ENCODE results near the gene COPS3. TPM values are rescaled to one million over a fixed set of nuclear protein-coding genes. Genes with fewer than 3 reads are reported as not detected.

Gene COPS3
- total RNA-seq, 6 experiments from 2014 or later: 19.7 to 33.0 (median 25.8) TPM

GRCh38 chr17:17206913-17207335 is 74.1 kb downstream of the COPS3 start:
- H3K4me3 ChIP-seq: peak overlapping the region in 1 of 3 donors; percentile 21

GRCh38 chr17:17206124-17206912 is 74.7 kb downstream of the COPS3 start, which contains the start of gene PLD6:
Gene PLD6 (minus strand): TSS chr17:17206333. CDS start chr17:17206286, 47 bp downstream.
- WGBS (ENCODE audit: insufficient coverage, low coverage, low lambda C conversion rate, missing lambda C conversion rate): 0% methylated on average over 2 of the region's 78 CpGs
- H3K27me3 ChIP-seq: no peaks in the 10 kb centered on the region
- TF ChIP-seq CTCF (IDR thresholded peaks at IDR 0.05) (no peak), POLR2A (IDR thresholded peaks at IDR 0.05) (peak; percentile 26)
- peak within 1 kb of the TSS; percentile 1 to 84 (median 57) for H3K27ac ChIP-seq
- intact Hi-C loops (cut with DNase I): no loop called here
- ATAC-seq (peak; percentile 71 to 84 (median 78)), DNase-seq (peak; percentile 82 to 93 (median 92))
- peak within 1 kb of the TSS; percentile 39 to 67 (median 62) for H3K4me3 ChIP-seq
- H3K4me1 ChIP-seq: peaks cover 0 to 20% (median 7%) of the 10 kb centered on the region in 4 donors
- no peaks in the 10 kb centered on the region for H3K9me3 ChIP-seq
- peaks cover 0 to 8% (median 0%) of the 10 kb centered on the region in 4 donors for H3K36me3 ChIP-seq

More at GRCh38 chr17:17206913-17207335, 74.1 kb downstream of the COPS3 start:
- Histone ChIP-seq H3K4me1 (peaks cover 0 to 20% (median 7%) of the 10 kb centered on the region in 4 donors), H3K9me3 (no peaks in the 10 kb centered on the region), H3K36me3 (peaks cover 0 to 14% (median 0%) of the 10 kb centered on the region in 4 donors), H3K27ac (peak overlapping the region in 2 of 3 donors; percentile 57 to 84), H3K27me3 (no peaks in the 10 kb centered on the region)
- ATAC-seq (no peak), DNase-seq (no peak)
- TF ChIP-seq CTCF (IDR thresholded peaks at IDR 0.05): no peak
- no peak for TF ChIP-seq POLR2A (IDR thresholded peaks at IDR 0.05)
- intact Hi-C loops (cut with DNase I): no loop called here
- 37% methylated on average over 11 of the region's 16 CpGs for WGBS (ENCODE audit: insufficient coverage, low coverage, low lambda C conversion rate, missing lambda C conversion rate)

GRCh38 chr17:17205368-17206123 is 75.5 kb downstream of the COPS3 start:
- peak; percentile 46 to 58 (median 52) for ATAC-seq
- Histone ChIP-seq H3K4me1 (peaks cover 0 to 20% (median 7%) of the 10 kb centered on the region in 4 donors), H3K27ac (peak overlapping the region; percentile 1 to 84 (median 57)), H3K36me3 (peaks cover 0 to 6% (median 0%) of the 10 kb centered on the region in 4 donors), H3K4me3 (peak overlapping the region; percentile 39 to 67 (median 62)), H3K9me3 (no peaks in the 10 kb centered on the region), H3K27me3 (no peaks in the 10 kb centered on the region)
- WGBS (ENCODE audit: insufficient coverage, low coverage, low lambda C conversion rate, missing lambda C conversion rate): 11% methylated on average over 8 of the region's 70 CpGs
- intact Hi-C loops (cut with DNase I): no loop called here
- TF ChIP-seq POLR2A (IDR thresholded peaks at IDR 0.05): no peak
- no peak for TF ChIP-seq CTCF (IDR thresholded peaks at IDR 0.05)
- DNase-seq: peak; percentile 68 to 83 (median 83)

- H3K4me1 ChIP-seq: peaks cover 0 to 20% (median 7%) of the 10 kb centered on the region in 4 donors
- ATAC-seq: no peak
- H3K27me3 ChIP-seq: no peaks in the 10 kb centered on the region
- H3K27ac ChIP-seq: peak overlapping the region in 2 of 3 donors; percentile 57 to 84
- TF ChIP-seq CTCF (IDR thresholded peaks at IDR 0.05) (no peak), POLR2A (IDR thresholded peaks at IDR 0.05) (no peak)
- H3K4me3 ChIP-seq: peak overlapping the region; percentile 39 to 67 (median 62)
- intact Hi-C loops (cut with DNase I): no loop called here
- peaks cover 0 to 6% (median 0%) of the 10 kb centered on the region in 4 donors for H3K36me3 ChIP-seq
- DNase-seq: no peak
- H3K9me3 ChIP-seq: no peaks in the 10 kb centered on the region
- WGBS (ENCODE audit: insufficient coverage, low coverage, low lambda C conversion rate, missing lambda C conversion rate): 80% methylated on average over 2 of the region's 14 CpGs
Observed at GRCh38 chr17:17204635-17205231, 76.3 kb downstream of the COPS3 start.
